Measurements from ENCODE around the gene E4F1. TPM values are rescaled to one million over a fixed set of nuclear protein-coding genes. Genes with fewer than 3 reads are reported as not detected.

E4F1 gene
- total and polyA plus RNA-seq, 9 of the 15 experiments (the other 6 are each of a cell fraction or from before 2014, with no cell fraction given) = 0.48 to 94.9 (median 20.4) TPM

GRCh38 chr16:2233872-2234812, 10.8 kb downstream of the E4F1 start:
- Histone ChIP-seq H3K4me1 (replicated peaks in 1 of 2; ENCODE audit: control insufficient read depth in 2 of 2, insufficient read depth in 2 of 2, low read length in 2 of 2) (peaks cover 0 to 64% of the 10 kb centered on the region in 2 experiments; a peak in 2 of 5 replicates), H3K27ac (ENCODE audit: extremely low read depth, low read depth, low read length) (no peak overlapping the region), H3K9ac (ENCODE audit: insufficient read depth in 1 of 2, low read depth in 2 of 2, low read length in 2 of 2) (no peak overlapping the region), H2AFZ (ENCODE audit: low read depth, low read length) (no peak overlapping the region), H3K9me1 (ENCODE audit: control insufficient read depth, insufficient read depth, low read length) (no peaks in the 10 kb centered on the region), H3K9me3 (replicated peaks; ENCODE audit: control insufficient read depth, insufficient read depth, low read depth, low read length) (no peaks in the 10 kb centered on the region), H3K36me3 (ENCODE audit: control insufficient read depth, insufficient read depth, low read length) (peaks cover 78% of the 10 kb centered on the region; the same call in 2 of the 3 replicates), H3K27me3 (ENCODE audit: control insufficient read depth in 2 of 2, insufficient read depth in 2 of 2, low read length in 2 of 2) (no peaks in the 10 kb centered on the region), H3K4me3 (no peak overlapping the region), H4K20me1 (replicated peaks; ENCODE audit: control insufficient read depth, insufficient read depth, low read length) (no peaks in the 10 kb centered on the region), H3K4me2 (ENCODE audit: insufficient read depth, low read length) (no peak overlapping the region), H3K79me2 (ENCODE audit: control insufficient read depth, insufficient read depth, low read length) (no peaks in the 10 kb centered on the region)
- FAIRE-seq (no peak), DNase-seq (ENCODE audit: extremely low read depth in 1 of 4, low spot score in 3 of 4) (no peak), ATAC-seq (no peak)
- CTCF ChIA-PET (ENCODE audit: low intra/inter-chr PET ratio) = no interaction called here
- in situ Hi-C loops (cut with MboI) (no loop called here), intact Hi-C loops (cut with micrococcal nuclease) (no loop called here)
- BruUV-seq (replicated peaks) = no TSS peak
- 95% methylated on average over 29 of the region's 51 CpGs for WGBS (ENCODE audit: insufficient coverage, low coverage, missing lambda C conversion rate)
- POLR2A ChIA-PET = interaction anchor here (0.6 to 3.7 kb wide), 6 partner anchors 8 to 40 kb away, joined by 3 to 29 read pairs (median 4); partner anchors contain the start of gene E4F1
- TF ChIP-seq POLR2A (conservative IDR thresholded peaks at IDR 0.05) = 0 out of 2 replicates have a peak, but pooled peaks have one; percentile 17
- TF ChIP-seq, protein P1, sequence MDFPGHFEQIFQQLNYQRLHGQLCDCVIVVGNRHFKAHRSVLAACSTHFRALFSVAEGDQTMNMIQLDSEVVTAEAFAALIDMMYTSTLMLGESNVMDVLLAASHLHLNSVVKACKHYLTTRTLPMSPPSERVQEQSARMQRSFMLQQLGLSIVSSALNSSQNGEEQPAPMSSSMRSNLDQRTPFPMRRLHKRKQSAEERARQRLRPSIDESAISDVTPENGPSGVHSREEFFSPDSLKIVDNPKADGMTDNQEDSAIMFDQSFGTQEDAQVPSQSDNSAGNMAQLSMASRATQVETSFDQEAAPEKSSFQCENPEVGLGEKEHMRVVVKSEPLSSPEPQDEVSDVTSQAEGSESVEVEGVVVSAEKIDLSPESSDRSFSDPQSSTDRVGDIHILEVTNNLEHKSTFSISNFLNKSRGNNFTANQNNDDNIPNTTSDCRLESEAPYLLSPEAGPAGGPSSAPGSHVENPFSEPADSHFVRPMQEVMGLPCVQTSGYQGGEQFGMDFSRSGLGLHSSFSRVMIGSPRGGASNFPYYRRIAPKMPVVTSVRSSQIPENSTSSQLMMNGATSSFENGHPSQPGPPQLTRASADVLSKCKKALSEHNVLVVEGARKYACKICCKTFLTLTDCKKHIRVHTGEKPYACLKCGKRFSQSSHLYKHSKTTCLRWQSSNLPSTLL (IDR thresholded peaks at IDR 0.05) = no peak
- 0 out of 2 replicates have a peak, but pooled peaks have one; percentile 7 for TF ChIP-seq POLR2AphosphoS2 (IDR thresholded peaks at IDR 0.05; ENCODE audit: low read length)
- no peak for TF ChIP-seq BACH1 (tag; IDR thresholded peaks at IDR 0.05)
- no peak for TF ChIP-seq ETV5 (CRISPR knock-in tag; IDR thresholded peaks at IDR 0.05; ENCODE audit: low read depth)
- TF ChIP-seq ZNF224 (CRISPR knock-in tag; IDR thresholded peaks at IDR 0.05) = no peak
- peak; percentile 43 for TF ChIP-seq RBM22 (IDR thresholded peaks at IDR 0.05; ENCODE audit: low read depth, low read length, poor library complexity, severe bottlenecking)
- TF ChIP-seq NFE2 (IDR thresholded peaks at IDR 0.05; ENCODE audit: low read depth) = no peak
- TF ChIP-seq POLR2G (IDR thresholded peaks at IDR 0.05; ENCODE audit: low read depth, low read length) = peak; percentile 71
- TF ChIP-seq, protein P2, sequence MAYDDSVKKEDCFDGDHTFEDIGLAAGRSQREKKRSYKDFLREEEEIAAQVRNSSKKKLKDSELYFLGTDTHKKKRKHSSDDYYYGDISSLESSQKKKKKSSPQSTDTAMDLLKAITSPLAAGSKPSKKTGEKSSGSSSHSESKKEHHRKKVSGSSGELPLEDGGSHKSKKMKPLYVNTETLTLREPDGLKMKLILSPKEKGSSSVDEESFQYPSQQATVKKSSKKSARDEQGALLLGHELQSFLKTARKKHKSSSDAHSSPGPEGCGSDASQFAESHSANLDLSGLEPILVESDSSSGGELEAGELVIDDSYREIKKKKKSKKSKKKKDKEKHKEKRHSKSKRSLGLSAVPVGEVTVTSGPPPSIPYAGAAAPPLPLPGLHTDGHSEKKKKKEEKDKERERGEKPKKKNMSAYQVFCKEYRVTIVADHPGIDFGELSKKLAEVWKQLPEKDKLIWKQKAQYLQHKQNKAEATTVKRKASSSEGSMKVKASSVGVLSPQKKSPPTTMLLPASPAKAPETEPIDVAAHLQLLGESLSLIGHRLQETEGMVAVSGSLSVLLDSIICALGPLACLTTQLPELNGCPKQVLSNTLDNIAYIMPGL (CRISPR knock-in tag; IDR thresholded peaks at IDR 0.05) = no peak
- TF ChIP-seq RBFOX2 (IDR thresholded peaks at IDR 0.05; ENCODE audit: low read depth, low read length) = peak; percentile 57
- TF ChIP-seq ZNF830 (CRISPR knock-in tag; IDR thresholded peaks at IDR 0.05) = no peak
- peak; percentile 49; the same call in 1 of the 2 replicates for TF ChIP-seq ZBTB33 (CRISPR knock-in tag; IDR thresholded peaks at IDR 0.05)
- peak; percentile 67; the same call in 1 of the 2 replicates for TF ChIP-seq ZKSCAN1 (IDR thresholded peaks at IDR 0.05; ENCODE audit: low read depth, low read length)
- TF ChIP-seq FIP1L1 (IDR thresholded peaks at IDR 0.05; ENCODE audit: low read depth, low read length, poor library complexity, severe bottlenecking) = peak; percentile 73

Measured in K562 (cell line).